Lung (tissue), 12 donors: ENCODE results near the gene HES5. TPM values are rescaled to one million over a fixed set of nuclear protein-coding genes. Genes with fewer than 3 reads are reported as not detected.
"Not testable (repeated sequence)": the region's sequence is repeated elsewhere in the genome, so short reads cannot be mapped to it uniquely, and the experiment has no call there.

Source experiments
- ATAC-seq: fragments of 200-7000 bp; cut with Tn5 transposase; one replicate; pipeline ENCODE4 v1.9.1; 2020; ENCODE audit warnings: moderate number of reproducible peaks; ENCODE audit not compliant: insufficient read depth, low FRiP score
- DNase-seq, 3 donors: peaks; one replicate each; pipeline ENCODE4 v3.0.0-alpha.2; 2013 to 2017
- H3K27ac ChIP-seq, 2 donors: one replicate each; pipeline ENCODE4 v1.5.1; 2013; ENCODE audit warnings: mild to moderate bottlenecking in 2 of 2, moderate library complexity in 2 of 2, control low read depth in 1 of 2, inconsistent platforms in 1 of 2, low read depth in 1 of 2, low read length in 1 of 2
- H3K27me3 ChIP-seq, 3 donors: one replicate each; pipeline ENCODE4 v1.5.1; 2013; ENCODE audit warnings: low read length in 2 of 3; ENCODE audit not compliant: control insufficient read depth in 3 of 3, insufficient read depth in 3 of 3
- H3K36me3 ChIP-seq, 4 donors: one replicate each; pipeline ENCODE4 v1.5.1; 2013; ENCODE audit warnings: low read length in 4 of 4, mild to moderate bottlenecking in 1 of 4, moderate library complexity in 1 of 4; ENCODE audit not compliant: control insufficient read depth in 4 of 4, insufficient read depth in 4 of 4
- H3K4me1 ChIP-seq, 5 donors: one replicate each; pipeline ENCODE4 v1.5.1; 2013; ENCODE audit warnings: low read length in 5 of 5, mild to moderate bottlenecking in 2 of 5, moderate library complexity in 1 of 5; ENCODE audit not compliant: control insufficient read depth in 5 of 5, insufficient read depth in 5 of 5
- H3K4me3 ChIP-seq: one replicate; pipeline ENCODE4 v1.5.1; 2013; ENCODE audit warnings: mild to moderate bottlenecking, control low read depth, moderate library complexity
- H3K9ac ChIP-seq, 2 donors: one replicate each; pipeline ENCODE4 v1.5.1; 2013; ENCODE audit warnings: low read length in 2 of 2, control low read depth in 1 of 2; ENCODE audit not compliant: insufficient read depth in 1 of 2
- H3K9me3 ChIP-seq, 4 donors: one replicate each; pipeline ENCODE4 v1.5.1; 2013; ENCODE audit warnings: low read length in 3 of 4, mild to moderate bottlenecking in 1 of 4, moderate library complexity in 1 of 4; ENCODE audit not compliant: control insufficient read depth in 4 of 4, insufficient read depth in 3 of 4
- WGBS, 2 donors: extraction: QIAGEN DNeasy Blood & Tissue Kit; methylation state at CpG; one replicate each; pipeline ENCODE4 v1.1.7; 2013; 5-methylcytosine and 5-hydroxymethylcytosine counted together
- polyA plus RNA-seq, 2 donors: library from polyadenylated mRNA; stranded (reverse); fragments of 200-250 nt; gene quantifications; one replicate each; pipeline ENCODE4 v1.2.1, GENCODE V29; 2013
- total RNA-seq, 2 donors: library from RNA; depleted of rRNA in 1 of 2; stranded (reverse); fragments of >200 nt in 1 of 2; gene quantifications; one replicate each; pipeline ENCODE4 v1.2.1, GENCODE V29; 2014 to 2021
- TF ChIP-seq, protein P1 (sequence below): IDR thresholded peaks from 2 replicates; pipeline ENCODE4 v1.5.1; 2012; ENCODE audit warnings: mild to moderate bottlenecking; ENCODE audit errors: control extremely low read depth, extremely low read depth
- donor health status: control.
- donor health status: control.
- donor health status: Bipolar disorder and iron deficiency.
- donor health status: healthy.
- donor health status: DM: yes; HTN: yes; CAD: no.

HES5 gene
- total and polyA plus RNA-seq, 4 donors: 0.16 to 1.00 (median 0.36) TPM

DNA sequence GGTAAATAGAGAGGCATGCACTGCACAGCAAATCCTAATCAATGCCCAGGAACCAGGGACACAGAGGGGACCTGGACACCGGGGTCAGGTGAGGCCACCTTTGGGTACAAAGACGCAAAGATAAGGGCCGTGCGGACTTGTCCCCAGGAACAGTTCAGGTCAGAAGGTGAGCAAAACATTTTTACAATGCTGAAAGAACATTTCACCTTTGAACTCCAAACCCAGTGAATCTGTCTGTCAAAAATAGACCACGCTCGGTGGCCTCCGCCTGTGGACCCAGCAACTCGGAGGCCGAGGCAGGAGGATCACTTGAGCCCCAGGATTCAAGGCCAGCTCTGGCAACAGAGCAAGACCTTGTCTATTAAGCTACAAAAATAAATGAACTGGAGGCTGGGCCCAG, 41.3 kb upstream of the HES5 start:
- H3K9me3 ChIP-seq: peaks cover 0 to 4% (median under 1%) of the 10 kb centered on the region in 4 donors
- ATAC-seq: no peak
- DNase-seq: no peak
- H3K27ac ChIP-seq: no peak overlapping the region
- WGBS, 2 donors: 95% methylated on average over 9 of the region's 9 CpGs
- no peak overlapping the region for H3K9ac ChIP-seq
- no peaks in the 10 kb centered on the region for H3K36me3 ChIP-seq
- peaks cover 0 to 5% (median 0%) of the 10 kb centered on the region in 5 donors for H3K4me1 ChIP-seq
- TF ChIP-seq, protein P1, sequence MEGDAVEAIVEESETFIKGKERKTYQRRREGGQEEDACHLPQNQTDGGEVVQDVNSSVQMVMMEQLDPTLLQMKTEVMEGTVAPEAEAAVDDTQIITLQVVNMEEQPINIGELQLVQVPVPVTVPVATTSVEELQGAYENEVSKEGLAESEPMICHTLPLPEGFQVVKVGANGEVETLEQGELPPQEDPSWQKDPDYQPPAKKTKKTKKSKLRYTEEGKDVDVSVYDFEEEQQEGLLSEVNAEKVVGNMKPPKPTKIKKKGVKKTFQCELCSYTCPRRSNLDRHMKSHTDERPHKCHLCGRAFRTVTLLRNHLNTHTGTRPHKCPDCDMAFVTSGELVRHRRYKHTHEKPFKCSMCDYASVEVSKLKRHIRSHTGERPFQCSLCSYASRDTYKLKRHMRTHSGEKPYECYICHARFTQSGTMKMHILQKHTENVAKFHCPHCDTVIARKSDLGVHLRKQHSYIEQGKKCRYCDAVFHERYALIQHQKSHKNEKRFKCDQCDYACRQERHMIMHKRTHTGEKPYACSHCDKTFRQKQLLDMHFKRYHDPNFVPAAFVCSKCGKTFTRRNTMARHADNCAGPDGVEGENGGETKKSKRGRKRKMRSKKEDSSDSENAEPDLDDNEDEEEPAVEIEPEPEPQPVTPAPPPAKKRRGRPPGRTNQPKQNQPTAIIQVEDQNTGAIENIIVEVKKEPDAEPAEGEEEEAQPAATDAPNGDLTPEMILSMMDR: no peak
- no peaks in the 10 kb centered on the region for H3K27me3 ChIP-seq
- H3K4me3 ChIP-seq: no peak overlapping the region

DNA sequence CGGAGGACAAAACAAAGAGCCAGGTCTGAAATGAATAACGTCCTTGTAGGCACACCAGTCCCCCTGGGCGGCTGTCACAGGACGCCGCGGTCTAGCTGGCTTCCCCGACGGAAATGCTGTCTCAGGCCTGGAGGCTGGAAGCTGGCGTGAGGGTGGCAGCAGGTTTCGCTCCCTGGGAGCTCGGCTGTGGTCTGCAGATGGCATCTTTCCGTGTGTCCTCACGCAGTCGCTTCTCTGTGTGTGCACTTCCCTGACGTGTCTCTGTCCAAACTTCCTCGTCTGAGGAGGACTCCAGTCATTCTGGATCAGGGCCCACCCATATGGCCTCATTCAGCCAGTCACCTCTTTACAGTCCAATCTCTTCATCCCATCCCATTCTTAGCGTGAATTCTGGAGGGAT, 40.3 kb upstream of the HES5 start:
- ATAC-seq (no peak), DNase-seq (no peak)
- Histone ChIP-seq H3K9ac (no peak overlapping the region), H3K9me3 (peaks cover 0 to 4% (median under 1%) of the 10 kb centered on the region in 4 donors), H3K27ac (no peak overlapping the region), H3K36me3 (no peaks in the 10 kb centered on the region), H3K4me3 (no peak overlapping the region), H3K27me3 (no peaks in the 10 kb centered on the region), H3K4me1 (no peaks in the 10 kb centered on the region)
- TF ChIP-seq, protein P1: no peak
- WGBS, 2 donors: 79 to 81% methylated on average over 17 of the region's 17 CpGs

DNA sequence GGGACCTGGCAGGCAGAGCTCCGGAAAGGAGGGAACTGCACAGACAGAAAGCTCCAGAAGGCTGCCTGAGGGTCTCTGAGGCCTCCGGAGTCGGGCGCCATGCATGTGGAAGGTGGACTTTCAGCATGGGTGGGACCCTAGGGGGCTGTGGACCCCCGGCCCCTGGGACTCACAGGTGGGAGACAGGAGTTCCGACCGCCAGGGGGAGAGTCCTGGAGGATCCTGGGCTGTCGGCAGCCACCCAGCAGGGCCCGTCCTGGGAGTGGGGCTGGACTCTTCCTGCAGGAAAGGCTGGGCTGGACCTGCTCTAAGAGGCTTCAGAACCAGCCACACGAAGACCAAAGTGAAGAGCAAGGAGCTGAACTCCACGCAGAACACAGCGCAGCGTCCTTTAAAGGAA, 39.6 kb upstream of the HES5 start:
- not testable (repeated sequence) for H3K9me3 ChIP-seq, DNase-seq, H3K36me3 ChIP-seq, H3K9ac ChIP-seq, H3K27ac ChIP-seq, H3K27me3 ChIP-seq, H3K4me1 ChIP-seq, H3K4me3 ChIP-seq, ATAC-seq
- WGBS, 2 donors: 84 to 87% methylated on average over 13 of the region's 13 CpGs

DNA sequence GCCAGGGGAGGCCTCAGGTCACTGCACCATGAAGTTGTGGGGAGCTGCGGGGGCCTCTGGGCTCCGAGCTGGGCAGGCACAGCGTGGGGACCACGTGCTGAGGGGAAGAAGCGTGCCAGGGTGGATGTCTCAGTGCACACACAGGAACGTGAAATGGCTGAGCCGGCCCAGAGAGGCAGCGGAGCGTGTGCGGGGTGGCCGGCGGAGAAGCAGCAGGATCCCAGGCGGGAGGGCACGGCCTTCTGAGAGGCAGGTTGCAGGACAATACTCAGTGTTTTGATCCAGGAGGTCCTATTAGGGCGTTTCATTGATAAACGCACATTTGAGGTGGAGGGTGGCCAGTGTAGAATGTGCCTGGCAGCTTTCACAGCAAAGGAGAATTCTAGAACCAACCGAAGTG, 39.0 kb upstream of the HES5 start:
- TF ChIP-seq, protein P1: no peak
- WGBS, 2 donors: 92% methylated on average over 16 to 17 of the region's 17 CpGs
- H3K4me1 ChIP-seq: no peaks in the 10 kb centered on the region
- ATAC-seq: no peak
- no peak for DNase-seq
- peaks cover 0 to 4% (median under 1%) of the 10 kb centered on the region in 4 donors for H3K9me3 ChIP-seq
- no peak overlapping the region for H3K9ac ChIP-seq
- H3K36me3 ChIP-seq: peaks cover 0 to under 1% (median 0%) of the 10 kb centered on the region in 4 donors
- no peak overlapping the region for H3K4me3 ChIP-seq
- no peak overlapping the region for H3K27ac ChIP-seq
- H3K27me3 ChIP-seq: no peaks in the 10 kb centered on the region

DNA sequence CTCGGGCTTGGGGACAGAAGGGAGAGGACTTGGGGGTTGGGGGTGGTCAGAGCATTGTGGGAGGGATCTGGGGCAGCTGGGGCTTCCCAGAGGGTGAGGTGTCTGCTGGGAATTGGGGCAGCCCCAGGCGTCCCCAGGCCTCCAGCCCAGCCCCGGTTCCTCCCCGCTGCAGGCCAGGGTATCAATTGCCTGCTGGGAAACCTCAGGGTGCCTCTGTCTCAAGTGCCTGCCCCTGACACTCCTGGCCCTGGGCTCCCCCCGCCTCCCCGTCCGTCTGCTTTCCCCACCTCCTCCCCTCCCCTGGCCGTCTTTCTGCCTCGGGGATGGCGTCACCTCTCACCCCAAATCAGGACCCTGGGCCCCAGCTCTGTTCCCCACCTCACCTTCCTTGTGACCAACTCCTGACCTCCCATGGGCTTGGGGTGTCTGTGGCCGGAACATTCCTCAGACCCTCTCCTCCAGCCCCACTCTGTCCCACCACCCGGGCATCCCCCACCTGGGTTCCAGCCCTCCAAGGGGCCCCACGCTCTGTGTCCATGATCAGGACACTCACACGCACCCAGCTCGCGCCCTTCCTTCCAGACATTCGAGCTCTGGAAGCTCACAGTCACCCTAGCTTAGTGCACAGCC, 38.2 kb upstream of the HES5 start:
- not testable (repeated sequence) for H3K27ac ChIP-seq, H3K27me3 ChIP-seq, ATAC-seq, DNase-seq, H3K36me3 ChIP-seq, H3K9ac ChIP-seq, H3K9me3 ChIP-seq, H3K4me3 ChIP-seq, H3K4me1 ChIP-seq
- 64 to 76% methylated on average over 7 to 13 of the region's 17 CpGs for WGBS, 2 donors
